ENCODE data around the gene KRTAP10-9. TPM values are rescaled to one million over a fixed set of nuclear protein-coding genes. Genes with fewer than 3 reads are reported as not detected.

KRTAP10-9 gene
- total and polyA plus RNA-seq, 2 of the 8 experiments (the other 6 are each of a cell fraction or from before 2014, with no cell fraction given) = not detected

DNA sequence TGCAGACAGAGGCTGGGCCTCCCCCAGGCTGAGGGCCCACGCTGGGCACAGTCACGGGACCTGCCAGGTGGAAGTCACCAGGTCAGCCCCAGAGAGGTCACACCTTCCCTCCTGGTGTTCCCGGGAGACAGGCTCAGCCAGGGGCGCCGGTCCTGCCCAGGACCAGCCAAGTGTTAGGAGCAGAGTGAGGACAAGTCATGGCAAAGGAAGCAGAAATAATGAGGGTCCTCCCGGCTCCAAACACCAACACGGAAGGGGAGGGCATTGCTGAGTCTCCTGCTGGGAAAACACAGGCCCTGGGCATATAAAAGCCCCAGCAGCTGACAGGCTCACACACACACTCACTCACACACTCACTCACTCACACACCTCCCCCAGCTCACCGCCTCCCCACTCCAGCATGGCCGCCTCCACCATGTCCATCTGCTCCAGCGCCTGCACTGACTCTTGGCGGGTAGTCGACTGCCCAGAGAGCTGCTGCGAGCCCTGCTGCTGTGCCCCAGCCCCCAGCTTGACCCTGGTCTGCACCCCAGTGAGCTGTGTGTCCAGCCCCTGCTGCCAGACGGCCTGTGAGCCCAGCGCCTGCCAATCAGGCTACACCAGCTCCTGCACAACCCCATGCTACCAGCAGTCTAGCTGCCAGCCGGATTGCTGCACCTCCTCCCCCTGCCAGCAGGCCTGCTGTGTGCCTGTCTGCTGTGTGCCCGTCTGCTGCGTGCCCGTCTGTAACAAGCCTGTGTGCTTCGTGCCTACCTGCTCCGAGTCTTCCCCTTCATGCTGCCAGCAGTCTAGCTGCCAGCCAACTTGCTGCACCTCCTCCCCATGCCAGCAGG is 10.3 kb downstream of the KRTAP10-9 start, which contains the start of gene KRTAP10-10 (continued):
- TF ChIP-seq, protein P1, sequence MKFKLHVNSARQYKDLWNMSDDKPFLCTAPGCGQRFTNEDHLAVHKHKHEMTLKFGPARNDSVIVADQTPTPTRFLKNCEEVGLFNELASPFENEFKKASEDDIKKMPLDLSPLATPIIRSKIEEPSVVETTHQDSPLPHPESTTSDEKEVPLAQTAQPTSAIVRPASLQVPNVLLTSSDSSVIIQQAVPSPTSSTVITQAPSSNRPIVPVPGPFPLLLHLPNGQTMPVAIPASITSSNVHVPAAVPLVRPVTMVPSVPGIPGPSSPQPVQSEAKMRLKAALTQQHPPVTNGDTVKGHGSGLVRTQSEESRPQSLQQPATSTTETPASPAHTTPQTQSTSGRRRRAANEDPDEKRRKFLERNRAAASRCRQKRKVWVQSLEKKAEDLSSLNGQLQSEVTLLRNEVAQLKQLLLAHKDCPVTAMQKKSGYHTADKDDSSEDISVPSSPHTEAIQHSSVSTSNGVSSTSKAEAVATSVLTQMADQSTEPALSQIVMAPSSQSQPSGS (IDR thresholded peaks at IDR 0.05; ENCODE audit: low read length) = no peak
- TF ChIP-seq PHF8 (conservative IDR thresholded peaks at IDR 0.05; ENCODE audit: low read depth, low read length) (no peak), KDM5A (IDR thresholded peaks at IDR 0.05; ENCODE audit: low read length) (no peak), SIN3A (conservative IDR thresholded peaks at IDR 0.05 in 1 of 2, IDR thresholded peaks at IDR 0.05 in 1 of 2; ENCODE audit: low read depth in 1 of 2, low read length in 2 of 2) (no peak), CEBPB (IDR thresholded peaks at IDR 0.05; ENCODE audit: low read depth, low read length) (no peak)
- TF ChIP-seq, protein P2, sequence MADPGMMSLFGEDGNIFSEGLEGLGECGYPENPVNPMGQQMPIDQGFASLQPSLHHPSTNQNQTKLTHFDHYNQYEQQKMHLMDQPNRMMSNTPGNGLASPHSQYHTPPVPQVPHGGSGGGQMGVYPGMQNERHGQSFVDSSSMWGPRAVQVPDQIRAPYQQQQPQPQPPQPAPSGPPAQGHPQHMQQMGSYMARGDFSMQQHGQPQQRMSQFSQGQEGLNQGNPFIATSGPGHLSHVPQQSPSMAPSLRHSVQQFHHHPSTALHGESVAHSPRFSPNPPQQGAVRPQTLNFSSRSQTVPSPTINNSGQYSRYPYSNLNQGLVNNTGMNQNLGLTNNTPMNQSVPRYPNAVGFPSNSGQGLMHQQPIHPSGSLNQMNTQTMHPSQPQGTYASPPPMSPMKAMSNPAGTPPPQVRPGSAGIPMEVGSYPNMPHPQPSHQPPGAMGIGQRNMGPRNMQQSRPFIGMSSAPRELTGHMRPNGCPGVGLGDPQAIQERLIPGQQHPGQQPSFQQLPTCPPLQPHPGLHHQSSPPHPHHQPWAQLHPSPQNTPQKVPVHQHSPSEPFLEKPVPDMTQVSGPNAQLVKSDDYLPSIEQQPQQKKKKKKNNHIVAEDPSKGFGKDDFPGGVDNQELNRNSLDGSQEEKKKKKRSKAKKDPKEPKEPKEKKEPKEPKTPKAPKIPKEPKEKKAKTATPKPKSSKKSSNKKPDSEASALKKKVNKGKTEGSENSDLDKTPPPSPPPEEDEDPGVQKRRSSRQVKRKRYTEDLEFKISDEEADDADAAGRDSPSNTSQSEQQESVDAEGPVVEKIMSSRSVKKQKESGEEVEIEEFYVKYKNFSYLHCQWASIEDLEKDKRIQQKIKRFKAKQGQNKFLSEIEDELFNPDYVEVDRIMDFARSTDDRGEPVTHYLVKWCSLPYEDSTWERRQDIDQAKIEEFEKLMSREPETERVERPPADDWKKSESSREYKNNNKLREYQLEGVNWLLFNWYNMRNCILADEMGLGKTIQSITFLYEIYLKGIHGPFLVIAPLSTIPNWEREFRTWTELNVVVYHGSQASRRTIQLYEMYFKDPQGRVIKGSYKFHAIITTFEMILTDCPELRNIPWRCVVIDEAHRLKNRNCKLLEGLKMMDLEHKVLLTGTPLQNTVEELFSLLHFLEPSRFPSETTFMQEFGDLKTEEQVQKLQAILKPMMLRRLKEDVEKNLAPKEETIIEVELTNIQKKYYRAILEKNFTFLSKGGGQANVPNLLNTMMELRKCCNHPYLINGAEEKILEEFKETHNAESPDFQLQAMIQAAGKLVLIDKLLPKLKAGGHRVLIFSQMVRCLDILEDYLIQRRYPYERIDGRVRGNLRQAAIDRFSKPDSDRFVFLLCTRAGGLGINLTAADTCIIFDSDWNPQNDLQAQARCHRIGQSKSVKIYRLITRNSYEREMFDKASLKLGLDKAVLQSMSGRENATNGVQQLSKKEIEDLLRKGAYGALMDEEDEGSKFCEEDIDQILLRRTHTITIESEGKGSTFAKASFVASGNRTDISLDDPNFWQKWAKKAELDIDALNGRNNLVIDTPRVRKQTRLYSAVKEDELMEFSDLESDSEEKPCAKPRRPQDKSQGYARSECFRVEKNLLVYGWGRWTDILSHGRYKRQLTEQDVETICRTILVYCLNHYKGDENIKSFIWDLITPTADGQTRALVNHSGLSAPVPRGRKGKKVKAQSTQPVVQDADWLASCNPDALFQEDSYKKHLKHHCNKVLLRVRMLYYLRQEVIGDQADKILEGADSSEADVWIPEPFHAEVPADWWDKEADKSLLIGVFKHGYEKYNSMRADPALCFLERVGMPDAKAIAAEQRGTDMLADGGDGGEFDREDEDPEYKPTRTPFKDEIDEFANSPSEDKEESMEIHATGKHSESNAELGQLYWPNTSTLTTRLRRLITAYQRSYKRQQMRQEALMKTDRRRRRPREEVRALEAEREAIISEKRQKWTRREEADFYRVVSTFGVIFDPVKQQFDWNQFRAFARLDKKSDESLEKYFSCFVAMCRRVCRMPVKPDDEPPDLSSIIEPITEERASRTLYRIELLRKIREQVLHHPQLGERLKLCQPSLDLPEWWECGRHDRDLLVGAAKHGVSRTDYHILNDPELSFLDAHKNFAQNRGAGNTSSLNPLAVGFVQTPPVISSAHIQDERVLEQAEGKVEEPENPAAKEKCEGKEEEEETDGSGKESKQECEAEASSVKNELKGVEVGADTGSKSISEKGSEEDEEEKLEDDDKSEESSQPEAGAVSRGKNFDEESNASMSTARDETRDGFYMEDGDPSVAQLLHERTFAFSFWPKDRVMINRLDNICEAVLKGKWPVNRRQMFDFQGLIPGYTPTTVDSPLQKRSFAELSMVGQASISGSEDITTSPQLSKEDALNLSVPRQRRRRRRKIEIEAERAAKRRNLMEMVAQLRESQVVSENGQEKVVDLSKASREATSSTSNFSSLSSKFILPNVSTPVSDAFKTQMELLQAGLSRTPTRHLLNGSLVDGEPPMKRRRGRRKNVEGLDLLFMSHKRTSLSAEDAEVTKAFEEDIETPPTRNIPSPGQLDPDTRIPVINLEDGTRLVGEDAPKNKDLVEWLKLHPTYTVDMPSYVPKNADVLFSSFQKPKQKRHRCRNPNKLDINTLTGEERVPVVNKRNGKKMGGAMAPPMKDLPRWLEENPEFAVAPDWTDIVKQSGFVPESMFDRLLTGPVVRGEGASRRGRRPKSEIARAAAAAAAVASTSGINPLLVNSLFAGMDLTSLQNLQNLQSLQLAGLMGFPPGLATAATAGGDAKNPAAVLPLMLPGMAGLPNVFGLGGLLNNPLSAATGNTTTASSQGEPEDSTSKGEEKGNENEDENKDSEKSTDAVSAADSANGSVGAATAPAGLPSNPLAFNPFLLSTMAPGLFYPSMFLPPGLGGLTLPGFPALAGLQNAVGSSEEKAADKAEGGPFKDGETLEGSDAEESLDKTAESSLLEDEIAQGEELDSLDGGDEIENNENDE (IDR thresholded peaks at IDR 0.05; ENCODE audit: insufficient replicate concordance, low read length) = no peak

Data from H1 (cell line).